ENCODE measurements around the gene TBCEL. TPM values are rescaled to one million over a fixed set of nuclear protein-coding genes. Genes with fewer than 3 reads are reported as not detected.

TBCEL gene
- total and polyA plus RNA-seq, 7 donors = 2.9 to 19.2 (median 8.0) TPM

DNA sequence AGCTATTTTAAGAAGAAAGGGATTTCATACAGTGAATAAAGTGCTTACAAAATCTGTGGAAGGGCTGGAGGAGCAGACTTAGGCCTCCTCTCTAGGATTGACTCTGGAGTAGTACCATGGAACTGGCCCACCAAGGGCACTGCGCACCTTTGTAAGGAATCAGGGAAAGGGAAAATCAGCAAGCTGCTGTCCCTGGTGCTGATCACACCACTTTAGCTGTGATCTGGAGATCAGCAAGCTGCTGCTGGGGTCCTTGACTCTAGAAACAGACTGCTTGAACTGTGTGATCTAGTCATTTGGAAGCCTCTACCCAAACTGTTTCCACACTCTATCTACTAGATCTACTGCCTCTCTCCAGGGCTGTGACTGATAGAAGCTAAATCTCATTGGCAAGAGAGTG lies 58.8 kb downstream of the TBCEL start:
- 93 to 97% (median 94%) methylated on average over 1 of the region's 1 CpG for WGBS, 3 donors
- no peaks in the 10 kb centered on the region for H3K27me3 ChIP-seq (ENCODE audit: insufficient read depth in 3 of 3, low read length in 2 of 3)
- no peaks in the 10 kb centered on the region for H3K4me1 ChIP-seq
- no peak overlapping the region for H3K27ac ChIP-seq
- intact Hi-C loops (cut with DNase I) = no loop called here
- peaks cover 0 to 9% of the 10 kb centered on the region in 2 donors for H3K36me3 ChIP-seq (ENCODE audit: insufficient read depth in 1 of 2, low read depth in 1 of 2)
- no peaks in the 10 kb centered on the region for H3K9me3 ChIP-seq
- DNase-seq = no peak
- ATAC-seq = no peak
- no peak for TF ChIP-seq CTCF (IDR thresholded peaks at IDR 0.05)
- H3K4me3 ChIP-seq = no peak overlapping the region

DNA sequence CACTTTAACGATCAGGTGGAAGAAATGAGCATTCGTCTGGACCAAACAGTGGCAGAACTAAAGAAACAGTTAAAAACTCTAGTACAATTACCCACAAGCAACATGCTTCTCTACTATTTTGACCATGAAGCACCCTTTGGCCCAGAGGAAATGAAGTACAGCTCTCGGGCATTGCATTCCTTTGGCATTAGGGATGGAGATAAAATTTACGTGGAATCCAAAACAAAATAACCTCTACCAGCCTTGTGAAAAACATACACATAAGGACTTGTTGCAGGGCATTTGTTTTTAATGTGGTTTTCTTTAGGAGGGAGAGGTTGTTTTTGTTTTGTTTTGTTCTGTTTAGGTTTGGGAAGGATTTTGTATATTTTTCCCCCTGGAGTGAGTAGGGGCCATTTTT lies 63.0 kb downstream of the TBCEL start:
- TF ChIP-seq CTCF (IDR thresholded peaks at IDR 0.05) = no peak
- ATAC-seq (no peak), DNase-seq (no peak)
- intact Hi-C loops (cut with DNase I) = no loop called here
- 50 to 81% (median 62%) methylated on average over 4 of the region's 4 CpGs for WGBS, 3 donors
- peaks cover 0 to 13% of the 10 kb centered on the region in 2 donors for H3K36me3 ChIP-seq (ENCODE audit: insufficient read depth in 1 of 2, low read depth in 1 of 2)
- H3K27ac ChIP-seq = no peak overlapping the region
- no peaks in the 10 kb centered on the region for H3K4me1 ChIP-seq
- no peak overlapping the region for H3K4me3 ChIP-seq
- no peaks in the 10 kb centered on the region for H3K27me3 ChIP-seq (ENCODE audit: insufficient read depth in 3 of 3, low read length in 2 of 3)
- H3K9me3 ChIP-seq = no peaks in the 10 kb centered on the region

DNA sequence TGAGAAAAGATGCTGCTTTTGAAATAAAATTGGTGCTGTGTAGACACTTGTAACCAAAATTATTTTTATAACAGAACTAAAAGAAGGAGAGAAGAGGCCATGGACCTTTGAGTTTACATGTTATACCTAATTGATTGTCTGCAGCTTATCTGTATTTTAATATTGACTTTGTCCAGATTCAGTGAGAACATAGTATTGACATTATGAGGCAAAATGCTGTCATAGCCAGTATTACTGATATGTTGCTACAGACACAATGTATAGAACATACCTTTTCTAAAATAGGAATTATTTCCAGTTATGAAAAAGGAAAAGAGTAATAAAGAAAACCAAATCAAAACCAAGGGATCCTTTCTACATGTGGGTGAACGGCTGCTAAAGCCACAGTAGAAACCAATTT lies 65.7 kb downstream of the TBCEL start:
- H3K36me3 ChIP-seq (ENCODE audit: insufficient read depth in 1 of 2, low read depth in 1 of 2) = peaks cover 0 to 13% of the 10 kb centered on the region in 2 donors
- no peaks in the 10 kb centered on the region for H3K9me3 ChIP-seq
- intact Hi-C loops (cut with DNase I) = no loop called here
- no peak for DNase-seq
- no peak for TF ChIP-seq CTCF (IDR thresholded peaks at IDR 0.05)
- 96 to 100% (median 97%) methylated on average over 1 of the region's 1 CpG for WGBS, 3 donors
- ATAC-seq = no peak
- no peaks in the 10 kb centered on the region for H3K4me1 ChIP-seq
- H3K4me3 ChIP-seq = no peak overlapping the region
- no peak overlapping the region for H3K27ac ChIP-seq
- H3K27me3 ChIP-seq (ENCODE audit: insufficient read depth in 3 of 3, low read length in 2 of 3) = no peaks in the 10 kb centered on the region

- 96 to 98% (median 97%) methylated on average over 5 of the region's 5 CpGs for WGBS, 3 donors
- intact Hi-C loops (cut with DNase I) = no loop called here
- Histone ChIP-seq H3K27me3 (ENCODE audit: insufficient read depth in 3 of 3, low read length in 2 of 3) (no peaks in the 10 kb centered on the region), H3K36me3 (ENCODE audit: insufficient read depth in 1 of 2, low read depth in 1 of 2) (peaks cover 0 to 13% of the 10 kb centered on the region in 2 donors), H3K4me1 (no peaks in the 10 kb centered on the region), H3K27ac (no peak overlapping the region), H3K9me3 (no peaks in the 10 kb centered on the region), H3K4me3 (no peak overlapping the region)
- ATAC-seq = no peak
- DNase-seq = no peak
- no peak for TF ChIP-seq CTCF (IDR thresholded peaks at IDR 0.05)
These were observed 66.3 kb downstream of the TBCEL start for GRCh38 chr11:121090145-121090721.

Data from psoas muscle (tissue), 8 donors.